Measurements from ENCODE around the gene SERPINA1. TPM values are rescaled to one million over a fixed set of nuclear protein-coding genes. Genes with fewer than 3 reads are reported as not detected.

SERPINA1 gene
- total and polyA plus RNA-seq, 10 of the 15 experiments (the other 5 are each of a cell fraction or from before 2014, with no cell fraction given) = 0.16 to 6.6 (median 0.53) TPM

GRCh38 chr14:94398536-94398935, 10.1 kb upstream of the SERPINA1 start:
- no peak overlapping the region for H2AFZ ChIP-seq (ENCODE audit: control insufficient read depth, low read depth, low read length)
- H3K4me1 ChIP-seq (ENCODE audit: control insufficient read depth, insufficient read depth, low read length) = no peaks in the 10 kb centered on the region
- H4K20me1 ChIP-seq (ENCODE audit: control insufficient read depth, insufficient read depth) = no peaks in the 10 kb centered on the region; the same call in 1 of the 2 replicates
- TF ChIP-seq IRF5 (IDR thresholded peaks at IDR 0.05; ENCODE audit: borderline replicate concordance) = no peak
- TF ChIP-seq HSF1 (IDR thresholded peaks at IDR 0.05; ENCODE audit: low read depth, low read length) = no peak
- no peak for TF ChIP-seq TAF1 (IDR thresholded peaks at IDR 0.05; ENCODE audit: borderline replicate concordance, low read depth, low read length)
- TF ChIP-seq POLR2AphosphoS5 (IDR thresholded peaks at IDR 0.05; ENCODE audit: low read length) = no peak
- TF ChIP-seq ZZZ3 (IDR thresholded peaks at IDR 0.05; ENCODE audit: control insufficient read depth, insufficient read length, low read depth) = no peak
- no peak for TF ChIP-seq MXI1 (IDR thresholded peaks at IDR 0.05; ENCODE audit: low read depth, low read length)
- no peak for TF ChIP-seq STAT3 (IDR thresholded peaks at IDR 0.05; ENCODE audit: low read depth, low read length)
- TF ChIP-seq RFX5 (IDR thresholded peaks at IDR 0.05; ENCODE audit: low read depth, low read length) = no peak
- TF ChIP-seq PML (IDR thresholded peaks at IDR 0.05; ENCODE audit: low read length) = no peak
- no peak for TF ChIP-seq BMI1 (IDR thresholded peaks at IDR 0.05; ENCODE audit: borderline replicate concordance)
- no peak for TF ChIP-seq FOXK2 (IDR thresholded peaks at IDR 0.05)
- no peak for TF ChIP-seq MTA2 (IDR thresholded peaks at IDR 0.05; ENCODE audit: low read depth)
- ChIA-PET POLR2A (no interaction called here), CTCF (no interaction called here), RAD21 (ENCODE audit: unreplicated experiment) (no interaction called here), SMC1A (ENCODE audit: uncharacterized antibody, unreplicated experiment) (no interaction called here)
- intact Hi-C loops (cut with micrococcal nuclease; ENCODE audit: unreplicated experiment) = no loop called here
- no peak overlapping the region for H3K4me2 ChIP-seq (ENCODE audit: control insufficient read depth, insufficient read depth)
- ATAC-seq = no peak
- no peak overlapping the region for H3K9ac ChIP-seq (ENCODE audit: control insufficient read depth, insufficient read depth, low read length)
- FAIRE-seq = no peak
- 46% methylated on average over 5 of the region's 5 CpGs for WGBS (ENCODE audit: insufficient coverage, insufficient replicate concordance, low lambda C conversion rate, missing lambda C conversion rate)
- no peaks in the 10 kb centered on the region for H3K36me3 ChIP-seq (ENCODE audit: control insufficient read depth in 2 of 2, insufficient read depth in 2 of 2, low read length in 1 of 2)
- H3K27ac ChIP-seq (ENCODE audit: control insufficient read depth, insufficient read depth) = no peak overlapping the region
- no TSS peak for BruUV-seq (replicated peaks)
- H3K27me3 ChIP-seq (replicated peaks in 1 of 2; ENCODE audit: control insufficient read depth in 2 of 2, insufficient read depth in 2 of 2, low read length in 1 of 2) = peaks cover 0 to 4% of the 10 kb centered on the region in 2 experiments; a peak in 1 of 4 replicates
- no peak overlapping the region for H3K4me3 ChIP-seq
- H3K9me3 ChIP-seq (replicated peaks; ENCODE audit: control insufficient read depth, insufficient read depth, low read length) = no peaks in the 10 kb centered on the region
- in situ Hi-C loops (cut with MboI) = no loop called here
- H3K79me2 ChIP-seq (ENCODE audit: control insufficient read depth, insufficient read depth, low read length) = no peaks in the 10 kb centered on the region
- no peak for DNase-seq (ENCODE audit: low read depth, low spot score)
